SK-N-SH treated with all-trans-retinoic acid at 6 μM for 48 hours (cell line): ENCODE measurements around the gene SSNA1.

Source experiments
- ATAC-seq: fragments of 200-7000 bp; cut with Tn5 transposase; 3 replicates; pipeline ENCODE4 v1.9.1; 2020; ENCODE audit warnings: mild to moderate bottlenecking, moderate library complexity
- ARNTL ChIP-seq: fragments of 450-650 bp; formaldehyde crosslinking; IDR thresholded peaks from 2 replicates; pipeline ENCODE4 v1.5.0; 2020; ENCODE audit warnings: low read depth, mild to moderate bottlenecking, moderate library complexity, borderline replicate concordance
- BACH2 ChIP-seq: fragments of 250-450 bp; sonication (Bioruptor Pico); IDR thresholded peaks from 2 replicates; pipeline ENCODE4 v1.9.0; 2021; ENCODE audit warnings: mild to moderate bottlenecking, borderline replicate concordance
- CSDC2 ChIP-seq: fragments of 250-450 bp; sonication (Bioruptor Pico); IDR thresholded peaks from 2 replicates; pipeline ENCODE4 v1.5.0; 2020; ENCODE audit warnings: mild to moderate bottlenecking, moderate library complexity
- ESRRG ChIP-seq: fragments of 250-450 bp; sonication (Bioruptor Pico); IDR thresholded peaks from 2 replicates; pipeline ENCODE4 v1.6.1; 2021; ENCODE audit warnings: mild to moderate bottlenecking
- ISL1 ChIP-seq: fragments of 250-450 bp; sonication (Bioruptor Pico); IDR thresholded peaks from 2 replicates; pipeline ENCODE4 v2.1.2; 2022; ENCODE audit warnings: mild to moderate bottlenecking, moderate library complexity
- PATZ1 ChIP-seq: fragments of 250-450 bp; sonication (Bioruptor Pico); IDR thresholded peaks from 2 replicates; pipeline ENCODE4 v1.8.0; 2020; ENCODE audit warnings: mild to moderate bottlenecking, moderate library complexity, borderline replicate concordance
- POU6F1 ChIP-seq: fragments of 250-450 bp; sonication (Bioruptor Pico); IDR thresholded peaks from 2 replicates; pipeline ENCODE4 v1.8.0; 2021; ENCODE audit warnings: low read depth, mild to moderate bottlenecking, moderate library complexity, borderline replicate concordance
- PPARA ChIP-seq: fragments of 250-450 bp; sonication (Bioruptor Pico); IDR thresholded peaks from 2 replicates; pipeline ENCODE4 v1.5.0; 2020; ENCODE audit warnings: mild to moderate bottlenecking, borderline replicate concordance
- RARB ChIP-seq: fragments of 250-450 bp; sonication (Bioruptor Pico); IDR thresholded peaks from 2 replicates; pipeline ENCODE4 v1.8.0; 2021; ENCODE audit warnings: mild to moderate bottlenecking, moderate library complexity
- TCF4 ChIP-seq: fragments of 250-450 bp; sonication (Bioruptor Pico); IDR thresholded peaks from 2 replicates; pipeline ENCODE4 v1.8.0; 2021; ENCODE audit warnings: mild to moderate bottlenecking, moderate library complexity, borderline replicate concordance
- TOX ChIP-seq: fragments of 250-450 bp; sonication (Bioruptor Pico); IDR thresholded peaks from 2 replicates; pipeline ENCODE4 v1.8.0; 2021; ENCODE audit warnings: mild to moderate bottlenecking, moderate library complexity, borderline replicate concordance
- TSHZ2 ChIP-seq: fragments of 250-450 bp; sonication (Bioruptor Pico); IDR thresholded peaks from 2 replicates; pipeline ENCODE4 v1.5.0; 2020; ENCODE audit warnings: mild to moderate bottlenecking, moderate library complexity
- ZC3H10 ChIP-seq: fragments of 250-450 bp; sonication (Bioruptor Pico); IDR thresholded peaks from 2 replicates; pipeline ENCODE4 v1.5.1; 2021; ENCODE audit warnings: mild to moderate bottlenecking, moderate library complexity
- ZFP3 ChIP-seq: fragments of 250-450 bp; sonication (Bioruptor Pico); IDR thresholded peaks from 2 replicates; pipeline ENCODE4 v1.5.0; 2020; ENCODE audit warnings: mild to moderate bottlenecking, moderate library complexity
- ZFP30 ChIP-seq: fragments of 450-650 bp; formaldehyde crosslinking; IDR thresholded peaks from 2 replicates; pipeline ENCODE4 v1.5.0; 2022; ENCODE audit warnings: mild to moderate bottlenecking, moderate library complexity
- ZNF565 ChIP-seq: fragments of 450-650 bp; formaldehyde crosslinking; conservative IDR thresholded peaks from 2 replicates; pipeline ENCODE4 v1.5.0; 2020; ENCODE audit warnings: low read depth, mild to moderate bottlenecking, moderate library complexity
- ZNF70 ChIP-seq: fragments of 450-650 bp; formaldehyde crosslinking; IDR thresholded peaks from 2 replicates; pipeline ENCODE4 v1.5.0; 2020; ENCODE audit warnings: mild to moderate bottlenecking, moderate library complexity
- ZNF8 ChIP-seq: fragments of 450-650 bp; formaldehyde crosslinking; IDR thresholded peaks from 2 replicates; pipeline ENCODE4 v1.5.0; 2020; ENCODE audit warnings: mild to moderate bottlenecking, moderate library complexity

The SSNA1 gene

GRCh38 chr9:137188086-137188489 lies 388 bp upstream of the SSNA1 start:
- peak; percentile 13 for ATAC-seq
- TF ChIP-seq ZNF8 (CRISPR knock-in tag), result no peak
- TF ChIP-seq TOX (CRISPR knock-in tag), result no peak
- no peak for TF ChIP-seq PPARA (CRISPR knock-in tag)
- no peak for TF ChIP-seq PATZ1

GRCh38 chr9:137189297-137190295 lies 1.1 kb downstream of the SSNA1 start:
- ATAC-seq, result no peak; the same call in 2 of the 3 replicates

More at GRCh38 chr9:137189297-137190295, 1.1 kb downstream of the SSNA1 start:
- TF ChIP-seq TCF4 (CRISPR knock-in tag), result no peak
- TF ChIP-seq ISL1 (CRISPR knock-in tag), result no peak
- no peak for TF ChIP-seq ZC3H10 (CRISPR knock-in tag)
- no peak for TF ChIP-seq PATZ1
- no peak for TF ChIP-seq POU6F1 (CRISPR knock-in tag)
- TF ChIP-seq ZFP30, result no peak
- no peak for TF ChIP-seq ZNF8 (CRISPR knock-in tag)
- TF ChIP-seq BACH2 (CRISPR knock-in tag), result no peak
- no peak for TF ChIP-seq ESRRG (CRISPR knock-in tag)
- no peak for TF ChIP-seq ZNF70 (CRISPR knock-in tag)
- TF ChIP-seq CSDC2 (CRISPR knock-in tag), result no peak
- TF ChIP-seq RARB, result no peak
- no peak for TF ChIP-seq ARNTL (CRISPR knock-in tag)
- TF ChIP-seq ZFP3 (CRISPR knock-in tag), result no peak
- no peak for TF ChIP-seq TSHZ2 (CRISPR knock-in tag)
- TF ChIP-seq ZNF565 (CRISPR knock-in tag), result no peak
